PC-3 (cell line): Measurements from ENCODE around the gene ZNF423. TPM values are rescaled to one million over a fixed set of nuclear protein-coding genes. Genes with fewer than 3 reads are reported as not detected.

Experiments used
- ATAC-seq: fragments of 200-7000 bp; cut with Tn5 transposase; 2 replicates; pipeline ENCODE4 v1.9.1; 2020; ENCODE audit warnings: mild to moderate bottlenecking, moderate library complexity
- BruUV-seq: library from RNA; stranded (reverse); fragments of 400-500 nt; replicated peaks from 2 replicates; lab custom pipeline; 2021; lab: Mats Ljungman, UMichigan
- CTCF ChIA-PET: fragments of 300-600 bp; sonication (Branson Sonifier 250); formaldehyde crosslinking; loops from one replicate; lab custom pipeline; 2022; ENCODE audit warnings: antibody characterized with exemption; lab: Charles Lee
- POLR2A ChIA-PET: fragments of 300-600 bp; sonication (Branson Sonifier 250); formaldehyde crosslinking; loops from one replicate; lab custom pipeline; 2022; ENCODE audit warnings: antibody characterized with exemption; ENCODE audit not compliant: unreplicated experiment; lab: Charles Lee
- DNase-seq: peaks from one replicate; pipeline ENCODE4 v3.0.0-alpha.2; 2015
- H2AFZ ChIP-seq: fragments of 300-600 bp; sonication (generic); 2 replicates; pipeline ENCODE4 v1.6.0; 2016; ENCODE audit warnings: antibody characterized with exemption, low read length
- H3F3A ChIP-seq: fragments of 300-600 bp; sonication (generic); one replicate; pipeline ENCODE4 v1.6.0; 2017; ENCODE audit warnings: antibody characterized with exemption, low read length, control low read depth, mild to moderate bottlenecking; ENCODE audit not compliant: unreplicated experiment
- H3K27ac ChIP-seq: fragments of 300-600 bp; sonication (generic); 2 replicates; pipeline ENCODE4 v1.5.1; 2016; ENCODE audit warnings: mild to moderate bottlenecking, low read length
- H3K27me3 ChIP-seq: fragments of 300-600 bp; sonication (generic); 2 replicates; pipeline ENCODE4 v1.6.1; 2016; ENCODE audit warnings: low read length, mixed read lengths
- H3K36me3 ChIP-seq: fragments of 300-600 bp; sonication (generic); 2 replicates; pipeline ENCODE4 v1.6.1; 2016; ENCODE audit warnings: low read depth, mixed run types, low read length, mixed read lengths
- H3K4me1 ChIP-seq: fragments of 300-600 bp; sonication (generic); 2 replicates; pipeline ENCODE4 v1.5.1; 2016; ENCODE audit warnings: low read length; ENCODE audit not compliant: insufficient read depth
- H3K4me2 ChIP-seq: fragments of 300-600 bp; sonication (generic); 2 replicates; pipeline ENCODE4 v1.6.0; 2016; ENCODE audit warnings: low read length
- H3K4me3 ChIP-seq: fragments of 300-600 bp; sonication (generic); 2 replicates; pipeline ENCODE4 v1.5.1; 2016; ENCODE audit warnings: mild to moderate bottlenecking, low read length, mixed read lengths
- H3K79me2 ChIP-seq: fragments of 300-600 bp; sonication (generic); 2 replicates; pipeline ENCODE4 v1.6.1; 2017; ENCODE audit warnings: low read length, mixed read lengths
- H3K9ac ChIP-seq: fragments of 300-600 bp; sonication (generic); 2 replicates; pipeline ENCODE4 v1.6.0; 2016; ENCODE audit warnings: mild to moderate bottlenecking, low read length
- H3K9me2 ChIP-seq: fragments of 300-600 bp; sonication (generic); replicated peaks from 2 replicates; pipeline ENCODE4 v1.6.1; 2016; ENCODE audit warnings: mixed run types, low read length, mixed read lengths
- H3K9me3 ChIP-seq: fragments of 300-600 bp; sonication (generic); 2 replicates; pipeline ENCODE4 v1.6.1; 2016; ENCODE audit warnings: low read length, mixed read lengths
- H4K20me1 ChIP-seq: fragments of 300-600 bp; sonication (generic); 2 replicates; pipeline ENCODE4 v1.6.1; 2016; ENCODE audit warnings: low read length, mixed read lengths
- EZH2 ChIP-seq: fragments of 300-600 bp; sonication (generic); IDR thresholded peaks from one replicate; pipeline ENCODE4 v1.6.1; 2017; ENCODE audit warnings: antibody characterized with exemption, mild to moderate bottlenecking, low read length; ENCODE audit not compliant: unreplicated experiment
- EZH2phosphoT487 ChIP-seq: fragments of 300-600 bp; sonication (generic); IDR thresholded peaks from 2 replicates; pipeline ENCODE4 v1.6.1; 2018; ENCODE audit warnings: mild to moderate bottlenecking, antibody characterized with exemption, low read length, borderline replicate concordance
- intact Hi-C: fragments of 100-400 bp; cut with micrococcal nuclease; formaldehyde crosslinking; loops from 2 replicates; pipeline ENCODE4 v1.9.0; 2023
- total RNA-seq: library from RNA; depleted of rRNA; stranded (reverse); fragments of >200 nt; gene quantifications from 2 replicates; pipeline ENCODE4 v1.2.3, GENCODE V29; 2014
- TF ChIP-seq, protein P1 (sequence below): fragments of 300-600 bp; sonication (generic); conservative IDR thresholded peaks from 2 replicates; pipeline ENCODE4 v1.5.1; 2017; ENCODE audit warnings: antibody characterized with exemption, low read depth, mild to moderate bottlenecking, low read length

Gene ZNF423
- total RNA-seq, 1 experiment from 2014 or later, result not detected

- ATAC-seq, result no peak
- Histone ChIP-seq H3K36me3 (no peaks in the 10 kb centered on the region), H3K79me2 (no peaks in the 10 kb centered on the region), H3F3A (no peaks in the 10 kb centered on the region), H3K9ac (no peak overlapping the region), H3K9me2 (no peaks in the 10 kb centered on the region), H3K9me3 (no peaks in the 10 kb centered on the region), H3K27ac (no peak overlapping the region), H3K27me3 (peaks cover 22% of the 10 kb centered on the region), H3K4me3 (no peak overlapping the region), H4K20me1 (no peaks in the 10 kb centered on the region), H3K4me2 (no peak overlapping the region), H3K4me1 (no peaks in the 10 kb centered on the region), H2AFZ (no peak overlapping the region)
- CTCF ChIA-PET, result no interaction called here
- TF ChIP-seq, protein P1, sequence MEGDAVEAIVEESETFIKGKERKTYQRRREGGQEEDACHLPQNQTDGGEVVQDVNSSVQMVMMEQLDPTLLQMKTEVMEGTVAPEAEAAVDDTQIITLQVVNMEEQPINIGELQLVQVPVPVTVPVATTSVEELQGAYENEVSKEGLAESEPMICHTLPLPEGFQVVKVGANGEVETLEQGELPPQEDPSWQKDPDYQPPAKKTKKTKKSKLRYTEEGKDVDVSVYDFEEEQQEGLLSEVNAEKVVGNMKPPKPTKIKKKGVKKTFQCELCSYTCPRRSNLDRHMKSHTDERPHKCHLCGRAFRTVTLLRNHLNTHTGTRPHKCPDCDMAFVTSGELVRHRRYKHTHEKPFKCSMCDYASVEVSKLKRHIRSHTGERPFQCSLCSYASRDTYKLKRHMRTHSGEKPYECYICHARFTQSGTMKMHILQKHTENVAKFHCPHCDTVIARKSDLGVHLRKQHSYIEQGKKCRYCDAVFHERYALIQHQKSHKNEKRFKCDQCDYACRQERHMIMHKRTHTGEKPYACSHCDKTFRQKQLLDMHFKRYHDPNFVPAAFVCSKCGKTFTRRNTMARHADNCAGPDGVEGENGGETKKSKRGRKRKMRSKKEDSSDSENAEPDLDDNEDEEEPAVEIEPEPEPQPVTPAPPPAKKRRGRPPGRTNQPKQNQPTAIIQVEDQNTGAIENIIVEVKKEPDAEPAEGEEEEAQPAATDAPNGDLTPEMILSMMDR, result no peak
- no peak for TF ChIP-seq EZH2
- no peak for TF ChIP-seq EZH2phosphoT487
- BruUV-seq, result no TSS peak
- POLR2A ChIA-PET, result no interaction called here
- DNase-seq, result no peak
- intact Hi-C loops, result no loop called here
These were observed 303.5 kb downstream of the ZNF423 start for GRCh38 chr16:49552313-49552928.

- TF ChIP-seq EZH2phosphoT487 (no peak), EZH2 (no peak)
- TF ChIP-seq, protein P1, result no peak
- no TSS peak for BruUV-seq
- Histone ChIP-seq H2AFZ (no peak overlapping the region), H3K9me3 (no peaks in the 10 kb centered on the region), H3K4me1 (no peaks in the 10 kb centered on the region), H3K9me2 (no peaks in the 10 kb centered on the region), H3K27me3 (peaks cover 22% of the 10 kb centered on the region), H3F3A (no peaks in the 10 kb centered on the region), H3K4me3 (no peak overlapping the region), H4K20me1 (no peaks in the 10 kb centered on the region), H3K4me2 (no peak overlapping the region), H3K79me2 (no peaks in the 10 kb centered on the region), H3K27ac (no peak overlapping the region), H3K9ac (no peak overlapping the region), H3K36me3 (no peaks in the 10 kb centered on the region)
- ATAC-seq, result no peak
- CTCF ChIA-PET, result no interaction called here
- POLR2A ChIA-PET, result no interaction called here
- intact Hi-C loops, result no loop called here
- no peak for DNase-seq
These were observed 305.2 kb downstream of the ZNF423 start for GRCh38 chr16:49550666-49551065.

DNA sequence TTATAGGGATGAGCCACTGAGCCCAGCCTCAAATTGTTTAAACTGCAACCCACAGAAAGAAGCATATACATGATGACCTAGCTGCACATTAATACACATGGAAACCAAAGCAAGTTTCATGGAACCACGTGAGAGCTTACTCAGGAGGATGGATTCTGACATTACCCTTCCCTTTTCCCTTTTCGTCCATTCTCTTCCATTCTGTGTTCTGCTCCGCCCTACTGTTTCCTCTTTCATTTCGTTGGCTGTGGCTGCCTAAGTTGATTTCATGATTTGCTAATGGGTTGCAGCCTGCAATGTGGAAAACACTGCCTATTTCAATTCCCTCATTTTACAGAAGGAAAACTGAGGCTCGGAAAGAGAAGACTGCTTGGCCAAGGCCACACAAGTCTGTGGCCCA is 305.8 kb downstream of the ZNF423 start:
- Histone ChIP-seq H2AFZ (no peak overlapping the region), H3K9me3 (no peaks in the 10 kb centered on the region), H3K27me3 (peaks cover 22% of the 10 kb centered on the region), H3K9ac (no peak overlapping the region), H3K27ac (no peak overlapping the region), H3K36me3 (no peaks in the 10 kb centered on the region), H3K79me2 (no peaks in the 10 kb centered on the region), H3K4me2 (no peak overlapping the region), H4K20me1 (no peaks in the 10 kb centered on the region), H3K9me2 (no peaks in the 10 kb centered on the region), H3K4me1 (no peaks in the 10 kb centered on the region), H3K4me3 (no peak overlapping the region), H3F3A (no peaks in the 10 kb centered on the region)
- BruUV-seq, result no TSS peak
- no peak for ATAC-seq
- intact Hi-C loops, result no loop called here
- TF ChIP-seq EZH2phosphoT487 (no peak), EZH2 (no peak)
- TF ChIP-seq, protein P1, result no peak
- POLR2A ChIA-PET, result no interaction called here
- no peak for DNase-seq
- CTCF ChIA-PET, result no interaction called here
